Daoy (cell line): ENCODE data around the gene COL26A1. TPM values are rescaled to one million over a fixed set of nuclear protein-coding genes. Genes with fewer than 3 reads are reported as not detected.
A peak's percentile ranks its signal among the peaks of the same experiment; 100 is the strongest.
"Not testable (repeated sequence)": the region's sequence is repeated elsewhere in the genome, so short reads cannot be mapped to it uniquely, and the experiment has no call there.

Experiments used
- DNase-seq: peaks from one replicate; pipeline ENCODE4 v3.0.0-alpha.2; 2015; ENCODE audit warnings: low read depth
- total RNA-seq: library from RNA; depleted of rRNA; stranded (reverse); fragments of >200 nt; shearing (Covaris generic); gene quantifications from 2 replicates; pipeline ENCODE4 v1.2.3, GENCODE V29; 2014

The COL26A1 gene
- total RNA-seq, 1 experiment from 2014 or later, result 0.11 TPM

GRCh38 chr7:101442426-101443070, 79.9 kb downstream of the COL26A1 start:
- peak; percentile 66 for DNase-seq

- DNase-seq, result no peak
These were observed 87.4 kb downstream of the COL26A1 start for GRCh38 chr7:101450064-101450463.

- DNase-seq, result no peak
These were observed 90.9 kb downstream of the COL26A1 start for GRCh38 chr7:101453617-101454016.

GRCh38 chr7:101457001-101457750, 94.5 kb downstream of the COL26A1 start:
- DNase-seq, result no peak

GRCh38 chr7:101465131-101465530, 102.5 kb downstream of the COL26A1 start:
- DNase-seq, result no peak

- DNase-seq, result peak; percentile 71
These were observed 103.0 kb downstream of the COL26A1 start for GRCh38 chr7:101465576-101466196.

- DNase-seq, result peak; percentile 91
These were observed 104.2 kb downstream of the COL26A1 start for GRCh38 chr7:101466871-101467270.

GRCh38 chr7:101468546-101469275, 106.0 kb downstream of the COL26A1 start:
- no peak for DNase-seq

- DNase-seq, result no peak
These were observed 108.2 kb downstream of the COL26A1 start for GRCh38 chr7:101470668-101471487.

GRCh38 chr7:101474178-101474577, 111.5 kb downstream of the COL26A1 start:
- no peak for DNase-seq

GRCh38 chr7:101475691-101476090, 113.0 kb downstream of the COL26A1 start:
- DNase-seq, result not testable (repeated sequence)

GRCh38 chr7:101479217-101479616, 116.5 kb downstream of the COL26A1 start:
- no peak for DNase-seq

- DNase-seq, result not testable (repeated sequence)
These were observed 123.4 kb downstream of the COL26A1 start for GRCh38 chr7:101486056-101486432.

- no peak for DNase-seq
These were observed 123.9 kb downstream of the COL26A1 start for GRCh38 chr7:101486433-101487104.

- DNase-seq, result no peak
These were observed 124.4 kb downstream of the COL26A1 start for GRCh38 chr7:101487105-101487458.

GRCh38 chr7:101487753-101488152, 125.1 kb downstream of the COL26A1 start:
- no peak for DNase-seq

GRCh38 chr7:101488826-101489572, 126.3 kb downstream of the COL26A1 start:
- no peak for DNase-seq

- DNase-seq, result not testable (repeated sequence)
These were observed 127.8 kb downstream of the COL26A1 start for GRCh38 chr7:101490439-101490838.

- DNase-seq, result not testable (repeated sequence)
These were observed 128.8 kb downstream of the COL26A1 start for GRCh38 chr7:101491442-101491841.
